Right lobe of liver (tissue), 4 donors: Measurements from ENCODE around the gene MAP2K6.

ENCODE experiments used
- CTCF ChIP-seq, 4 donors: fragments of 200-600 bp in 3 of 4; fragments of 450-650 bp in 1 of 4; IDR thresholded peaks; one replicate each; pipeline versions ENCODE4 v1.5.1 to v1.8.0; 2016 to 2022; ENCODE audit warnings: antibody characterized with exemption in 4 of 4, mild to moderate bottlenecking in 2 of 4
- POLR2A ChIP-seq: fragments of 450-650 bp; IDR thresholded peaks from one replicate; pipeline ENCODE4 v1.6.1; 2017; ENCODE audit warnings: antibody characterized with exemption, mild to moderate bottlenecking
- donor health status: DM: no; HTN: no; CAD: no.
- donor health status: DM: no; HTN: no; CAD: no.
- donor health status: DM: no; HTN: yes; CAD: no.

- TF ChIP-seq CTCF (IDR thresholded peaks at IDR 0.05): no peak
- TF ChIP-seq POLR2A: no peak
Observed at GRCh38 chr17:69417545-69418483, 3.3 kb downstream of the MAP2K6 start.
